ENCODE measurements around the gene ANKHD1. TPM values are rescaled to one million over a fixed set of nuclear protein-coding genes. Genes with fewer than 3 reads are reported as not detected.
A peak's percentile ranks its signal among the peaks of the same experiment; 100 is the strongest.

The ANKHD1 gene
- total and polyA plus RNA-seq, 8 donors, result 56.0 to 77.7 (median 64.0) TPM

DNA sequence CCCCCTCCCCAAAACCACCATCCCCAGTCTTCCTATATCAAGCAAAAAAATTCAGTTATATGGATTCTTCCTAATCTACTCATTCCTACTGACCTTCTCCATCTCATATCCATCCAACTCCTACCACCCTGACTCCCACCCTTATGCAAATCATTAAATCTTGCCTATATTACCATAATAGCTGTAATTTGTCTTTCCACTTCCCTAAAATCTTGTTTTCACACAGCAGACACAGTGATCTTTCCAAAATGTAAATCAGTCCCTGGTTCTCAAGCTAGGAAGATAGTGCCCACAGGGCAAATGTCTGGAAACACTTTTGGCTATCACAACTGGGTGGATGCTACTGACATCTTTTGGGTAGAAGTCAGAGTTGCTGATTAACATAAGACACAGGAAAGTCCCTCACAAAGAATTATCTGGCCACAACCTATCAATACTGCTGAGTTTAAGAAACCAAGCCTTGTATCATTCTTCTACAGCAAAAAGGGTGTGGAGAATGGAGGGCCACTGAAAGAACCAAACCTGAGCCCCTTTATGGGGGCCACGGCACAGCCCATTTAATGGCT, 154.2 kb downstream of the ANKHD1 start:
- Histone ChIP-seq H3K27ac (no peak overlapping the region), H3K27me3 (no peaks in the 10 kb centered on the region), H3K36me3 (peaks cover 0 to 7% (median 2%) of the 10 kb centered on the region in 3 donors), H3K4me1 (peaks cover 5 to 19% (median 9%) of the 10 kb centered on the region in 3 donors), H3K4me3 (peak overlapping the region in 1 of 4 donors; percentile 80), H3K9me3 (no peaks in the 10 kb centered on the region)
- intact Hi-C loops (cut with DNase I), result no loop called here
- TF ChIP-seq, protein P1, sequence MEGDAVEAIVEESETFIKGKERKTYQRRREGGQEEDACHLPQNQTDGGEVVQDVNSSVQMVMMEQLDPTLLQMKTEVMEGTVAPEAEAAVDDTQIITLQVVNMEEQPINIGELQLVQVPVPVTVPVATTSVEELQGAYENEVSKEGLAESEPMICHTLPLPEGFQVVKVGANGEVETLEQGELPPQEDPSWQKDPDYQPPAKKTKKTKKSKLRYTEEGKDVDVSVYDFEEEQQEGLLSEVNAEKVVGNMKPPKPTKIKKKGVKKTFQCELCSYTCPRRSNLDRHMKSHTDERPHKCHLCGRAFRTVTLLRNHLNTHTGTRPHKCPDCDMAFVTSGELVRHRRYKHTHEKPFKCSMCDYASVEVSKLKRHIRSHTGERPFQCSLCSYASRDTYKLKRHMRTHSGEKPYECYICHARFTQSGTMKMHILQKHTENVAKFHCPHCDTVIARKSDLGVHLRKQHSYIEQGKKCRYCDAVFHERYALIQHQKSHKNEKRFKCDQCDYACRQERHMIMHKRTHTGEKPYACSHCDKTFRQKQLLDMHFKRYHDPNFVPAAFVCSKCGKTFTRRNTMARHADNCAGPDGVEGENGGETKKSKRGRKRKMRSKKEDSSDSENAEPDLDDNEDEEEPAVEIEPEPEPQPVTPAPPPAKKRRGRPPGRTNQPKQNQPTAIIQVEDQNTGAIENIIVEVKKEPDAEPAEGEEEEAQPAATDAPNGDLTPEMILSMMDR (IDR thresholded peaks at IDR 0.05), result no peak
- ATAC-seq, result no peak
- WGBS, 2 donors, result 52 to 73% methylated on average over 1 of the region's 1 CpG
- no peak for FAIRE-seq
- DNase-seq, result no peak

DNA sequence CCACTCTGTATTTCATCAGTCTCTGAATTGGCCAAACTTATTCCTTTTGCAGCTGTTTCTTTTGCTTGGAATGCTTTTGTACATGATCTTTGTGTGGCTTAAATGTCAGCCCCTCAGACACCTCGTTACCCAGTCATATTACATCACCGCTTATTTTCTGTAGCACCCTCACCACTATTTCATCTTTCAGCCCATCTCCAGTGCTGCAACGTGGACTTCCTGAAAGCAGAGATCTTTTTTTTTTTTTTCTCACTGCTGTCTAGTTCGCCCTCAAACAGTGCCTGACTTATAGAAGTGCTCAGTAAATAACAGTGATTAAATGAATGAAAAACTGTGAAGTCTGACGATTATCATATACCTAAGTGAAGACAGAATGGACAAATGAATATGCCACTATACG, 154.8 kb downstream of the ANKHD1 start:
- Histone ChIP-seq H3K27me3 (no peaks in the 10 kb centered on the region), H3K27ac (peak overlapping the region in 1 of 4 donors; percentile 82), H3K4me3 (peak overlapping the region; percentile 70 to 80 (median 74)), H3K36me3 (peaks cover 0 to 1% (median 0%) of the 10 kb centered on the region in 3 donors), H3K9me3 (no peaks in the 10 kb centered on the region), H3K4me1 (peaks cover 5 to 19% (median 9%) of the 10 kb centered on the region in 3 donors)
- DNase-seq, result no peak
- intact Hi-C loops (cut with DNase I), result no loop called here
- 2% methylated on average over 6 of the region's 6 CpGs for WGBS, 2 donors
- no peak for FAIRE-seq
- TF ChIP-seq, protein P1 (IDR thresholded peaks at IDR 0.05), result no peak
- peak in 2 of 4 donors; percentile 8 to 26 for ATAC-seq

- intact Hi-C loops (cut with DNase I), result no loop called here
- 1% methylated on average over 46 of the region's 46 CpGs for WGBS, 2 donors
- H3K27ac ChIP-seq, result peak within 1 kb of the TSS; percentile 70 to 82 (median 74)
Observed at GRCh38 chr5:140557136-140557805, 155.6 kb downstream of the ANKHD1 start, which contains the start of gene SRA1. SRA1 (minus strand) TSS chr5:140557473; CDS start chr5:140557452, 21 bp downstream.

GRCh38 chr5:140557965-140558364, 156.3 kb downstream of the ANKHD1 start:
- 74 to 84% methylated on average over 3 of the region's 3 CpGs for WGBS, 2 donors
- peak overlapping the region; percentile 70 to 82 (median 74) for H3K27ac ChIP-seq
- H3K9me3 ChIP-seq, result no peaks in the 10 kb centered on the region
- no peaks in the 10 kb centered on the region for H3K27me3 ChIP-seq
- peak overlapping the region in 1 of 4 donors; percentile 80 for H3K4me3 ChIP-seq
- DNase-seq (no peak), ATAC-seq (no peak), FAIRE-seq (no peak)
- intact Hi-C loops (cut with DNase I), result no loop called here
- TF ChIP-seq, protein P1 (IDR thresholded peaks at IDR 0.05), result no peak
- H3K4me1 ChIP-seq, result peaks cover 5 to 19% (median 9%) of the 10 kb centered on the region in 3 donors
- H3K36me3 ChIP-seq, result no peaks in the 10 kb centered on the region

More at GRCh38 chr5:140557136-140557805, 155.6 kb downstream of the ANKHD1 start, which contains the start of gene SRA1:
- H3K4me1 ChIP-seq, result peaks cover 5 to 19% (median 9%) of the 10 kb centered on the region in 3 donors
- no peaks in the 10 kb centered on the region for H3K9me3 ChIP-seq
- H3K27me3 ChIP-seq, result no peaks in the 10 kb centered on the region
- TF ChIP-seq, protein P1 (IDR thresholded peaks at IDR 0.05), result no peak
- peak; percentile 95 to 98 (median 98) for ATAC-seq
- no peak for FAIRE-seq
- peak; percentile 89 to 96 (median 92) for DNase-seq
- H3K36me3 ChIP-seq, result no peaks in the 10 kb centered on the region
- peak within 1 kb of the TSS; percentile 70 to 80 (median 74) for H3K4me3 ChIP-seq

Data from pancreas (tissue), 10 donors.